ENCODE results near the gene PSORS1C1. TPM values are rescaled to one million over a fixed set of nuclear protein-coding genes. Genes with fewer than 3 reads are reported as not detected.

The PSORS1C1 gene
- total RNA-seq, 1 experiment from 2014 or later = 0.37 TPM

- DNase-seq (ENCODE audit: extremely low read depth, low read depth) = no peak
These were observed 20.2 kb upstream of the PSORS1C1 start for GRCh38 chr6:31094389-31094881.

GRCh38 chr6:31096215-31096614, 18.4 kb upstream of the PSORS1C1 start:
- no peak for DNase-seq (ENCODE audit: extremely low read depth, low read depth)

GRCh38 chr6:31096656-31097055, 17.9 kb upstream of the PSORS1C1 start:
- DNase-seq (ENCODE audit: extremely low read depth, low read depth) = no peak

GRCh38 chr6:31098449-31098938, 16.1 kb upstream of the PSORS1C1 start:
- DNase-seq (ENCODE audit: extremely low read depth, low read depth) = no peak

GRCh38 chr6:31103136-31103535, 11.5 kb upstream of the PSORS1C1 start:
- DNase-seq (ENCODE audit: extremely low read depth, low read depth) = no peak

- DNase-seq (ENCODE audit: extremely low read depth, low read depth) = no peak
These were observed 7.5 kb upstream of the PSORS1C1 start for GRCh38 chr6:31107052-31107451.

- DNase-seq (ENCODE audit: extremely low read depth, low read depth) = no peak
These were observed 3.6 kb upstream of the PSORS1C1 start for GRCh38 chr6:31110825-31111582.

- DNase-seq (ENCODE audit: extremely low read depth, low read depth) = no peak
These were observed 2.9 kb upstream of the PSORS1C1 start for GRCh38 chr6:31111712-31112111.

GRCh38 chr6:31112478-31112877, 2.1 kb upstream of the PSORS1C1 start, which contains the start of gene C6orf15:
Gene C6orf15, minus strand, starts transcription at chr6:31112575. Its CDS starts 20 bp downstream, at chr6:31112555.
- no peak for DNase-seq (ENCODE audit: extremely low read depth, low read depth)

- DNase-seq (ENCODE audit: extremely low read depth, low read depth) = no peak
These were observed 599 bp upstream of the PSORS1C1 start for GRCh38 chr6:31113861-31114540.

- DNase-seq (ENCODE audit: extremely low read depth, low read depth) = peak; percentile 50
These were observed 610 bp downstream of the PSORS1C1 start for GRCh38 chr6:31114970-31115849.

- no peak for DNase-seq (ENCODE audit: extremely low read depth, low read depth)
These were observed 1.5 kb downstream of the PSORS1C1 start for GRCh38 chr6:31115941-31116560.

- DNase-seq (ENCODE audit: extremely low read depth, low read depth) = no peak
These were observed 2.2 kb downstream of the PSORS1C1 start for GRCh38 chr6:31116661-31117385.

- DNase-seq (ENCODE audit: extremely low read depth, low read depth) = no peak
These were observed 3.6 kb downstream of the PSORS1C1 start for GRCh38 chr6:31118178-31118577.

GRCh38 chr6:31120151-31120915, 5.7 kb downstream of the PSORS1C1 start, which contains the start of gene CDSN:
Gene CDSN, minus strand, starts transcription at chr6:31120446. Its CDS starts 27 bp downstream, at chr6:31120419.
- DNase-seq (ENCODE audit: extremely low read depth, low read depth) = no peak

GRCh38 chr6:31121131-31121790, 6.7 kb downstream of the PSORS1C1 start:
- no peak for DNase-seq (ENCODE audit: extremely low read depth, low read depth)

GRCh38 chr6:31122791-31123706, 8.4 kb downstream of the PSORS1C1 start:
- peak; percentile 54 for DNase-seq (ENCODE audit: extremely low read depth, low read depth)

All from NCI-H460 (cell line).